HuH-7.5 (cell line): Measurements from ENCODE around the gene TMEM231.
"Not testable (repeated sequence)": the region's sequence is repeated elsewhere in the genome, so short reads cannot be mapped to it uniquely, and the experiment has no call there.

ENCODE experiments used
- DNase-seq: peaks from one replicate; pipeline ENCODE4 v3.0.0; 2011; ENCODE audit warnings: low spot score

TMEM231 gene

GRCh38 chr16:75555707-75556430, at the start of gene TMEM231:
TMEM231 (minus strand) TSS chr16:75556252; CDS start chr16:75556209, 43 bp downstream.
- peak; percentile 94 for DNase-seq

GRCh38 chr16:75603241-75603640, 47.2 kb upstream of the TMEM231 start:
- no peak for DNase-seq

GRCh38 chr16:75599452-75600277, 43.6 kb upstream of the TMEM231 start:
- DNase-seq, result no peak

DNA sequence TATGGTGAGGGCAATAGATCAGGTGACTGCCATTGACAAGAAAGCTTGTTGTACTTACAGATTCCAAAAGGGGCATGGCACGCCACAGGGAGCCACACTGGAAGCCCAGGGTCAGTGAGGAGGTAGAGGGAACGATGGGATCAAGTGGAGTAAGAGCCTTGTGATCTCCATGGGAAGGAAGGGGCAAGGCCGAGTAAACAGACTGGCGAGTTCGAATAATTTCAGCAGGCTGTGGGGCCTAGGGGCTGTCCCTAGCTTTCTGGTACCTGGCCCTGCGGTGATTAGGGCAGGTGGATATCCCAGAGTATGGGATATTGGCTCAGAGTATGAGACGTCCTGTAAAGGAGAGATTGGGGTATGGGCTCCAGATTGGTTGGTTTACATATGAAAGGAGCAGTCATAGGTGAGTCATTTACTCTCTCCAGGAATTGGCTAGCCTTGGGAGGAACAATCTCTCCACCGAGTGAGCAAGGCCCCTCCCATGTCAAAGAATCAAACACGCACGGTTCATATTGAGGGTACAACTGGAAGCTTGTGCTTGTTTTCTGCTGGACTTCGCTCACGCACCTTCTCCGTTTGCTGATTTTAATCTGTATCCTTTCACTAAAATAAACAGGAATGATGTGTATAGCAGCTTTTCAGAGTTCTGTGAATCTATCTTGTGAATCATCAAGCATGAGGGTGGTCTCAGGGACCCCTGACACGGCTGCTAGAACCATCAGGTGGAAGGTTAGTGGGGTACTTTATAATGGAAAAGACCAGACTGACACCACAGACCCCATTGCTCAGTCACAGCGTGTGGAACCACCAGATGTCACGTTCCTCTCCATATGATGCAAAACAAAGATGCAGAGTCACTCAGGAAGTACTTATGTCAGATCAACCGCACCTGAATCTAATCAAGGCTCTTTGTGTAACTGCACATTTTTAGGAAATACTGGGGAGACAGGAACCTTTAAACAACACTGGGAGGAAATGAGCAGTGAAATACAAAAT, 38.1 kb upstream of the TMEM231 start:
- DNase-seq, result no peak

DNA sequence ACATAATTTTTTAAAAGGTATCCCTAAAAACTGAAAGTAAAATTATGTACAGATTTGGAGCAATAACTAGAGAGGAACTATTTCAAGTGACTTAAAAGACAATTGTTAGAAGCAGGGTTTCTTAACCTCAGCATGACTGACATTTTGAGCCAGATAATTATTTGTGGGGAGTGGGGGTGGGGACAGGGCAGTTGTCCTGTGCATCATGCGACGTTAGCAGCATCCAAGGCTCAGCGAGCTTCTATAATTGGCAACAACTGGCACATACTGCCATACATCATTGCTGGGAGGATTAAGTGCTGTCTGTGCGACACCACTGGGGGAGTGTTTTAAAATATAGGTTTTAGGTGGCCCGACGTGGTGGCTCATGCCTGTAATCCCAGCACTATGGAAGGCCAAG, 37.3 kb upstream of the TMEM231 start:
- DNase-seq, result no peak

- not testable (repeated sequence) for DNase-seq
Observed at GRCh38 chr16:75591927-75592326, 35.9 kb upstream of the TMEM231 start.

- DNase-seq, result no peak
Observed at GRCh38 chr16:75590920-75591843, 35.1 kb upstream of the TMEM231 start.

DNA sequence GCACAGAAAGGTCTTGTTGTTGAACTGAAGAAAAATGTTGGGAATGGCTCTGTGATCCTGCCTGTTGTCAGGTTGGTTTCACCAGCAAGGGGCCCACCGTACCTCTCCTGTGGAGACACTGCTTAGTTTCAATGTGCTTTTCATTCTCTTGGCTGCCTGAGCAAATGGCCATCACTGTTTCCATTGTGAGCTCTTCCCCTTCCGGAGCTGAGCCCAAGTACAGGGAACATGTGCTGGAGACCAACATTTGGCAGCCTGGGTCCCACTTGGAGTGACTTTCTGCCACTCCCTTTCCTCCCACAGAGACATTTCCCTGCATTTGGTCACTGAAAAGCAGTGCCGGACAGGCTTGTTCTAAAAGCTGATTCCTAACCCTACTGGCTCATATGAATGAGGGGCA, 33.3 kb upstream of the TMEM231 start:
- no peak for DNase-seq

- no peak for DNase-seq
Observed at GRCh38 chr16:75588716-75589115, 32.7 kb upstream of the TMEM231 start.

DNA sequence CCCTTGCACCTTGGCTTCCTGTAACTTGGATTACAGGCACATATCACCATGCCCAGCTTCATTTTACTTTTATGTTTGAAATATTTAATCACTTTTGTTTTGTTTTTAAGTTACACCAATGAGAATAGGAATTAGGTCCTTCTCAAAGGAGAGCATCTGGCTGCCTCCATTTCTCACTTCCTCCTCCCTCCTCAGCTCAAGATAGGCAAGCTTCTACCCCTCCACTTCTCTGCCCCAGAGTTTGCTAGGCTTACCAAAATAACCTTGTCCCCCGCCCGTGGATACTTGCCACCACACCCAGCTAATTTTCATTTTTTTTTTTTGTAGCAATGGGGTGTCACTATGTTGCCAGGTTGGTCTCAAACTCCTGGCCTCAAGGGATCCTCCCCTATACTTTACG, 28.1 kb upstream of the TMEM231 start:
- DNase-seq, result no peak

- DNase-seq, result no peak
Observed at GRCh38 chr16:75579281-75579834, 23.3 kb upstream of the TMEM231 start.

- no peak for DNase-seq
Observed at GRCh38 chr16:75578725-75579124, 22.7 kb upstream of the TMEM231 start.

- no peak for DNase-seq
Observed at GRCh38 chr16:75578212-75578611, 22.2 kb upstream of the TMEM231 start.

DNA sequence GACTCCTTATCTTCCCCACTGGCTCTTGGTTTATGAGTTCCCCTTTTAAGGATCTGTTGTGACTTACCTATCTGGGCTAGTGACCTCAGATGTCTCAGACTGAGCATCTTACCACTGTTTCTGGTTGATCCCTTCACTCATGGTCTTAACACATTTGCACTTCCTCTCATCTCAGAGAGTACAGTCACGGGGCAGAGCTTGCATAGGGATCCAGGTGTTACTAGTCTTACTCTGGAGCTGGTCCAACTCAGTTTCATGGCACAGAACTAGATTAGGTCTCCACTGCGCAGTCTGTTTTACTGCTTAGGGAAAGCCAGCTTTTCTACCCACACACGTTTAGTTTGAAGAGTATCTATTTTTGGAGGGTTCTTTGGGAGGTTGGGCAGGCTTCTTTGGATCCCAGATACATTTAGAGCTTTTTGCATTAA, 20.3 kb upstream of the TMEM231 start:
- DNase-seq, result no peak

GRCh38 chr16:75575958-75576357, 19.9 kb upstream of the TMEM231 start:
- DNase-seq, result no peak

DNA sequence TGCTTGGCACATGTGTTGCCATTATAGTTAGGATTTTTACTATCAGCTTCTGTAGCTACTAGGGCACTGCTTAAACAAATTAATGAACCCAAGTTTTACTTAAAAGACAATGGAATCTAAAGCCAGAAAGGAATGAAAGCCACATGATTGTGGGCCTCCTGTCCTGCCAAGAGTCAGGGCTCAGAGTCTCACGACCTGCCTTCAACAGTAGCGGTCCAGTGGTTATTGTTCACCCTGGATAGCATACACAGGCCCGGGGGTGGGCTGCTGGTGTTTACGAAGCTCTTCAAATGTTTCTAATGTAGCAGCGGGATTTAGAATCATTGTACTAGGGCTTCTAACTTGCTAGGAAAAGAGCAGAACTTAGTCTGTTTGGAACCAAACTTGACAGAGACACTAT, 17.9 kb upstream of the TMEM231 start:
- no peak for DNase-seq

DNA sequence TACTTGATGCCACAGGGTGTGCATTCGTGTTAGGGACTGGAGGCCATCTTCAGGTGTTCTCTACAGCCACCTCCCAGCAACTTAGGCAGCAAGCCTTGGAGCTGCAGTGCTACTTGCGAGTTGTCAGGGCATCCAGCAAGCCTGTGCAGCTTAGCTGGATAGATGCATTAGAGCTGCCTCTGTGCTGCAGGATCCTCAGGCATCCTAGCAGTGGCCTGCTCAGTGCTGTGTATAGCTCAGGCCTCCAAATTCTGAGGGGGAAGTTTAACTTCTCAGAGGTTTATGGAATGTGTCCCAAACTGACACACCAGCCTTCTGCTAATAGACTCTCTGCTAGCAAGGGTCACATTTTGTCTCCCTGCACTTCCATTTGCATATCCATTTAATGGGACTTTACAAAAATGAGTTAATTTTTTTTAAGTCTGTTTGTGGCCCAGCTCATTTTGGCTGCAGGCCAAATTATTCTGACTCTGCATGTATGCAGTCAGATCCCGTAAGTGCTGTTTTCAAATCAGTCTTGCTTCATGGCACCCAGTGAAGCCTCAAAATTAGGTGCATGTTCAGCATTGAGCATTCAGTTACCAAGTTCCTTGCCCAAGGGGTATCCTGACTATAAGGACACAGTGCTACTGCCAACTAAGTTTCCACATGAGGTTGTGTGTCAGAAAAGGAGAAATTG, 17.0 kb upstream of the TMEM231 start:
- no peak for DNase-seq

DNA sequence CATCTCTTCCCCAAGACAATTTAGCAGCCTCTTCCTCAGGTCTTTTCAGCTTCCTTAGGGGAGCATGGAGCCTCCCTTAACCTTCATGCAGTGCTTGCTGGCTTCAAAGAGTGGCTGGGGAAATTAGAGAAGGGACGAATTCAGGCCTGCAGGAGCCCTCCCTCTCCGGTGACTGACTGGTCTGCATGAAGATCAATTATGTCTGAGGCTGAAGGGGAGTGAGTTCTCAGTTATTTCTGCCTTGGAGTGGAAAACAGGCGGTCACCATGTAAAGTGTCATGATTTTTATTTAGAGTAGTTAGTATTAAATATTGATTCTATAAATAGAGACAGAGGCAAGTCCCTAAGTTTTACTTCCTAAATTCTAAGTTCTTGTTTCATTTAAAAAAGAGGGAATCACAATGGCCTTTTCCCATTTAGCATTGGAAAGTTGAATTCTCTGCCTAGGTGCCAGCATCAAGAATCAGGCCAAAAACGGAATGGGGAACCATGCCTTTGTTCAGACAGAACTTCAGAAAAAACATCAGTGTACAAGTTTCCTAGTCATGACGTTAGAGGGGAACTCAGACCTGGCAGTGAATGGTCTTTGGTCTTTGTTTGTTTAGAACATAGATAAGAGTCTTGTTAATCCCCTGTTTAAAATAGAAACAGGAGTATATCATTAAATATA, 14.5 kb upstream of the TMEM231 start:
- DNase-seq, result no peak

DNA sequence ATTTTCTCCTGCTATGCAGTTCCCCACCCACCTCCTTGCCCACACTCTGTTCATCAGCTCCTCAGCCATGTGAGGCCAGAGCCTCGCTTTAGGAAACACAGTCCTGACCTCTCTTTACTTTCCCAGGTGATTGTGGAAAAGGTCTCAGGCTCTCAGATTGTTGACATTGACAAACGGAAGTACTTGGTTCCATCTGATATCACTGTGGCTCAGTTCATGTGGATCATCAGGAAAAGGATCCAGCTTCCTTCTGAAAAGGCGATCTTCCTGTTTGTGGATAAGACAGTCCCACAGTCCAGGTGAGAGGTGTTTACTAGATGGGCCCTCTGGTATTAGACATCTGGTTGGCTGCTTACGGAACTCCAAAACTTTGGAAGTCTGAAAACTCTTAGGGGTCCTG, 11.9 kb upstream of the TMEM231 start:
- no peak for DNase-seq
